ENCODE results near the gene CLDN18. TPM values are rescaled to one million over a fixed set of nuclear protein-coding genes. Genes with fewer than 3 reads are reported as not detected.

Gene CLDN18
- total RNA-seq, 1 experiment from 2014 or later, result 0.17 TPM

GRCh38 chr3:137962251-137962650 lies 47.7 kb upstream of the CLDN18 start:
- CTCF ChIA-PET, result no interaction called here

More at GRCh38 chr3:137962251-137962650, 47.7 kb upstream of the CLDN18 start:
- no peaks in the 10 kb centered on the region for H3K9me2 ChIP-seq (ENCODE audit: insufficient read depth)
- TF ChIP-seq SP1 (IDR thresholded peaks at IDR 0.05; ENCODE audit: low read depth) (no peak), TCF7L2 (IDR thresholded peaks at IDR 0.05; ENCODE audit: borderline replicate concordance, extremely low read depth, insufficient read depth, insufficient read length) (no peak), SRF (IDR thresholded peaks at IDR 0.05; ENCODE audit: low read depth) (no peak), ZNF274 (IDR thresholded peaks at IDR 0.05; ENCODE audit: low read depth, low read length) (no peak), SIN3A (IDR thresholded peaks at IDR 0.05; ENCODE audit: low read depth) (no peak), CEBPB (IDR thresholded peaks at IDR 0.05; ENCODE audit: low read depth) (no peak), JUND (IDR thresholded peaks at IDR 0.05) (no peak), ZFX (IDR thresholded peaks at IDR 0.05) (no peak), ELF1 (IDR thresholded peaks at IDR 0.05; ENCODE audit: borderline replicate concordance, low read depth) (no peak), ZBTB33 (IDR thresholded peaks at IDR 0.05; ENCODE audit: extremely low read depth, insufficient replicate concordance, low read length) (no peak), REST (IDR thresholded peaks at IDR 0.05; ENCODE audit: low read depth) (no peak)
- TF ChIP-seq, protein P1, sequence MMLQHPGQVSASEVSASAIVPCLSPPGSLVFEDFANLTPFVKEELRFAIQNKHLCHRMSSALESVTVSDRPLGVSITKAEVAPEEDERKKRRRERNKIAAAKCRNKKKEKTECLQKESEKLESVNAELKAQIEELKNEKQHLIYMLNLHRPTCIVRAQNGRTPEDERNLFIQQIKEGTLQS (IDR thresholded peaks at IDR 0.05), result no peak
- ATAC-seq, result no peak
- no peak overlapping the region for H3K4me2 ChIP-seq (ENCODE audit: low read length)
- ChIA-PET POLR2A (no interaction called here), RAD21 (ENCODE audit: low non-redundant PET in 1 of 2, low total read pairs in 2 of 2, uncharacterized antibody in 2 of 2, unreplicated experiment in 2 of 2) (no interaction called here)
- no peak overlapping the region for H3K27ac ChIP-seq (ENCODE audit: low read depth, low read length)
- intact Hi-C loops (cut with micrococcal nuclease), result no loop called here
- no peaks in the 10 kb centered on the region for H4K20me1 ChIP-seq (ENCODE audit: insufficient read depth)
- no peak overlapping the region for H3K9ac ChIP-seq (ENCODE audit: low read length)
- no peaks in the 10 kb centered on the region for H3K79me2 ChIP-seq (ENCODE audit: insufficient read depth, low read length)
- peaks cover 16% of the 10 kb centered on the region for H3K27me3 ChIP-seq (ENCODE audit: insufficient read depth, low read length)
- no peaks in the 10 kb centered on the region for H3K9me3 ChIP-seq (ENCODE audit: control insufficient read depth in 1 of 2, insufficient read depth in 1 of 2, low read depth in 1 of 2, low read length in 2 of 2)
- no peak overlapping the region for H3K4me3 ChIP-seq (replicated peaks in 1 of 2; ENCODE audit: low read depth in 1 of 2, low read length in 2 of 2)
- no peaks in the 10 kb centered on the region for H3K4me1 ChIP-seq (ENCODE audit: control insufficient read depth in 1 of 2, insufficient read depth in 2 of 2, low read length in 2 of 2)
- no TSS peak for BruUV-seq (replicated peaks)
- no peak for DNase-seq (ENCODE audit: low read depth, low spot score)
- no peak overlapping the region for H2AFZ ChIP-seq (ENCODE audit: low read depth, low read length, poor library complexity, severe bottlenecking)
- H3K36me3 ChIP-seq (ENCODE audit: control insufficient read depth in 1 of 2, insufficient read depth in 2 of 2, low read length in 2 of 2), result no peaks in the 10 kb centered on the region

All from HCT116 (cell line).